Osteocyte (in vitro differentiated cells): Measurements from ENCODE around the gene RAB40A. TPM values are rescaled to one million over a fixed set of nuclear protein-coding genes. Genes with fewer than 3 reads are reported as not detected.
"Not testable (repeated sequence)": the region's sequence is repeated elsewhere in the genome, so short reads cannot be mapped to it uniquely, and the experiment has no call there.

Experiments
- DNase-seq: peaks from one replicate; pipeline ENCODE4 v3.0.0; 2021; ENCODE audit warnings: mixed read lengths; ENCODE audit not compliant: unreplicated experiment; ENCODE audit errors: extremely low spot score
- H3K27ac Mint-ChIP-seq: one replicate; pipeline ENCODE4 v1.8.0; 2021; ENCODE audit warnings: mild to moderate bottlenecking, mixed read lengths; ENCODE audit not compliant: unreplicated experiment
- H3K27me3 Mint-ChIP-seq: one replicate; pipeline ENCODE4 v1.8.0; 2021; ENCODE audit warnings: mixed read lengths; ENCODE audit not compliant: unreplicated experiment
- H3K36me3 Mint-ChIP-seq: one replicate; pipeline ENCODE4 v1.8.0; 2021; ENCODE audit warnings: mixed read lengths; ENCODE audit not compliant: unreplicated experiment
- H3K4me1 Mint-ChIP-seq: one replicate; pipeline ENCODE4 v1.8.0; 2021; ENCODE audit warnings: mixed read lengths; ENCODE audit not compliant: unreplicated experiment
- H3K4me3 Mint-ChIP-seq: one replicate; pipeline ENCODE4 v1.8.0; 2021; ENCODE audit warnings: mild to moderate bottlenecking, moderate library complexity, mixed read lengths; ENCODE audit not compliant: unreplicated experiment
- H3K9me3 Mint-ChIP-seq: one replicate; pipeline ENCODE4 v1.8.0; 2021; ENCODE audit warnings: mixed read lengths; ENCODE audit not compliant: unreplicated experiment
- CTCF ChIP-seq: fragments of 200-600 bp; sonication (generic); IDR thresholded peaks from 2 replicates; pipeline ENCODE4 v1.5.0; 2021; ENCODE audit warnings: antibody characterized with exemption, mild to moderate bottlenecking, moderate library complexity
- total RNA-seq: library from RNA; stranded (reverse); gene quantifications from 2 replicates; pipeline ENCODE4 v1.2.1, GENCODE V29; 2021

Gene RAB40A
- total RNA-seq, 1 donor from 2014 or later, result 0.24 TPM

GRCh38 chrX:103503163-103503852, 16.0 kb downstream of the RAB40A start:
- H3K9me3 Mint-ChIP-seq, result no peaks in the 10 kb centered on the region
- no peak overlapping the region for H3K4me3 Mint-ChIP-seq
- H3K27ac Mint-ChIP-seq, result no peak overlapping the region

GRCh38 chrX:103498786-103499185, 20.5 kb downstream of the RAB40A start:
- no peak for TF ChIP-seq CTCF
- Mint-ChIP-seq H3K4me3 (no peak overlapping the region), H3K36me3 (peaks cover 4% of the 10 kb centered on the region), H3K9me3 (peaks cover 2% of the 10 kb centered on the region), H3K4me1 (peaks cover 13% of the 10 kb centered on the region), H3K27me3 (no peaks in the 10 kb centered on the region), H3K27ac (no peak overlapping the region)
- DNase-seq, result no peak

More at GRCh38 chrX:103503163-103503852, 16.0 kb downstream of the RAB40A start:
- H3K36me3 Mint-ChIP-seq, result peaks cover 4% of the 10 kb centered on the region
- H3K4me1 Mint-ChIP-seq, result peaks cover 16% of the 10 kb centered on the region
- no peak for TF ChIP-seq CTCF
- DNase-seq, result no peak
- no peaks in the 10 kb centered on the region for H3K27me3 Mint-ChIP-seq

GRCh38 chrX:103495786-103496185, 23.5 kb downstream of the RAB40A start:
- no peak for TF ChIP-seq CTCF
- no peak for DNase-seq
- no peak overlapping the region for H3K27ac Mint-ChIP-seq
- peaks cover 4% of the 10 kb centered on the region for H3K36me3 Mint-ChIP-seq
- H3K9me3 Mint-ChIP-seq, result peaks cover 6% of the 10 kb centered on the region
- H3K4me1 Mint-ChIP-seq, result no peaks in the 10 kb centered on the region
- H3K27me3 Mint-ChIP-seq, result no peaks in the 10 kb centered on the region
- H3K4me3 Mint-ChIP-seq, result no peak overlapping the region

GRCh38 chrX:103493578-103493977, 25.7 kb downstream of the RAB40A start:
- DNase-seq, H3K27ac Mint-ChIP-seq, H3K4me1 Mint-ChIP-seq, H3K9me3 Mint-ChIP-seq, H3K36me3 Mint-ChIP-seq, H3K4me3 Mint-ChIP-seq, H3K27me3 Mint-ChIP-seq: not testable (repeated sequence)

- peak; percentile 55 for TF ChIP-seq CTCF
- H3K27ac Mint-ChIP-seq, H3K4me3 Mint-ChIP-seq, H3K36me3 Mint-ChIP-seq, H3K9me3 Mint-ChIP-seq, DNase-seq, H3K27me3 Mint-ChIP-seq, H3K4me1 Mint-ChIP-seq: not testable (repeated sequence)
Observed at GRCh38 chrX:103489733-103490132, 29.6 kb downstream of the RAB40A start.
